NCI-H2196 treated with DMSO at 0.1 percent for 48 hours (cell line): ENCODE measurements around the gene EFCAB14.
"Not testable (repeated sequence)": the region's sequence is repeated elsewhere in the genome, so short reads cannot be mapped to it uniquely, and the experiment has no call there.

Experiments used
- DNase-seq: peaks from one replicate; lab custom pipeline; 2025; ENCODE audit not compliant: unreplicated experiment; lab: John Stamatoyannopoulos, UW

Gene EFCAB14, protein sequence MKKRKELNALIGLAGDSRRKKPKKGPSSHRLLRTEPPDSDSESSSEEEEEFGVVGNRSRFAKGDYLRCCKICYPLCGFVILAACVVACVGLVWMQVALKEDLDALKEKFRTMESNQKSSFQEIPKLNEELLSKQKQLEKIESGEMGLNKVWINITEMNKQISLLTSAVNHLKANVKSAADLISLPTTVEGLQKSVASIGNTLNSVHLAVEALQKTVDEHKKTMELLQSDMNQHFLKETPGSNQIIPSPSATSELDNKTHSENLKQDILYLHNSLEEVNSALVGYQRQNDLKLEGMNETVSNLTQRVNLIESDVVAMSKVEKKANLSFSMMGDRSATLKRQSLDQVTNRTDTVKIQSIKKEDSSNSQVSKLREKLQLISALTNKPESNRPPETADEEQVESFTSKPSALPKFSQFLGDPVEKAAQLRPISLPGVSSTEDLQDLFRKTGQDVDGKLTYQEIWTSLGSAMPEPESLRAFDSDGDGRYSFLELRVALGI

GRCh38 chr1:46718727-46719622 is at the start of gene EFCAB14:
Gene EFCAB14, minus strand, starts transcription at chr1:46719114. Its CDS starts 1,027 bp downstream, at chr1:46718087.
- DNase-seq = peak; percentile 91

DNA sequence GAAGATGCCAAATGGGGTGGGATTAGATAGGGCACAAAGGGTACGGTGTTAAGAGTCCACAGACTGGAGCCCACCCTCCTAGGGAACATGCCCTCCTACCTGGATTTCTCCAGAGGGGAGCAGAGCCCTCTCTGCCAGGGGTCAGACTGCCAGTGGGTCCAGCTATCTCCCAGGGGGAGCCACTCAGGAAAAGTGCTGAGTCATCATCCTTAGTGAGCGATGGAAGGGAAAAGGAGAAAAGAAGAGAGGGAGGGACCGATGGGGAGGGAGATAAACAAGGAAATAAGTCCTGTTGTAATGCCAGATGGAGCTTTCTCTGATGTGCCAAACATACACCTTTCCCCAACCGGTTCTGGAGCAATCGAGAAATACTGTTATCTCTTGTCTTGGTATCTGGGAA is 49.5 kb upstream of the EFCAB14 start:
- no peak for DNase-seq

GRCh38 chr1:46767649-46768282 is 48.9 kb upstream of the EFCAB14 start:
- peak; percentile 70 for DNase-seq

DNA sequence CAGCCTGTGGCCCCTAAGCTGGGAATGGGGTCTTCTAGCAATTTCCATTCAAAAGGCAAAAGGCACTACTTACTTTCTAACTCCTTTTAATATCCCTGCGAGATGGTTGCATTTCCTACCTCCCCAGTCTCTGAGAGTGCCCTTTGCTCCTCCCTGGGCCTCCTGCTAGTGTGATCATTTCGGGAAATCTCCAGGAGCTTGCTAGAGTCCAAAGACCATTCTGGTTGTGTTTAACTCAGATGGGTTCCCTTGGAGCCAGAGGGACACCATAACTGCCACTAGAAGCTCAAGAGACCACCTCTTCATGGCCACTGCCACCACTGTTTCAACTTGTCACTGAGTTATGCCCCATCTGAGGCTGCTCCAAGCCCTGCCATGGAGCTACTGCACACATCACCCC is 45.5 kb upstream of the EFCAB14 start:
- DNase-seq = no peak

GRCh38 chr1:46761740-46762139 is 42.8 kb upstream of the EFCAB14 start:
- DNase-seq = no peak

- no peak for DNase-seq
Observed at GRCh38 chr1:46760558-46761166, 41.7 kb upstream of the EFCAB14 start.

- no peak for DNase-seq
Observed at GRCh38 chr1:46757956-46758528, 39.1 kb upstream of the EFCAB14 start.

GRCh38 chr1:46757247-46757955 is 38.5 kb upstream of the EFCAB14 start:
- peak; percentile 82 for DNase-seq

GRCh38 chr1:46755121-46755520 is 36.2 kb upstream of the EFCAB14 start:
- no peak for DNase-seq

DNA sequence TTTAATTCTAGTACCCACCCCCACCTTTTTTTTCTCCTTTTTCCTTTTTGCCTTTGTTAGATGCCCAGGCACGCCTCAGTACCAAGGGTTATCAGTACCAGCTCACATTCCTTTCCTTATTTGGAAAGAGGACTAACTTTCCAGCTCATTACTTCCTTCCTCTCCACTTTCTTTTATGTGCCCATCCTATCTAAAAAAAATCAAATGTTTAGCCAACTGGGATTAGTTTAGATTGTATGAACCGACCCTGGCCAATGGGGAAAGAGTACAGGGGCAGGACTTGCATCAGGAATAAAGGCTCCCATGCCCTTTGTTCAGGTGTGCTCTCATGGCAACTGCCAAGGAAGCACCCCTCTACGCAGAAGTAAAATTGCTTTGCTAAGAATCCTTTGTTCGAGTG is 35.8 kb upstream of the EFCAB14 start:
- DNase-seq = not testable (repeated sequence)

- no peak for DNase-seq
Observed at GRCh38 chr1:46753985-46754384, 35.1 kb upstream of the EFCAB14 start.

GRCh38 chr1:46749921-46750404 is 31.0 kb upstream of the EFCAB14 start:
- no peak for DNase-seq

GRCh38 chr1:46749404-46749803 is 30.5 kb upstream of the EFCAB14 start:
- no peak for DNase-seq

GRCh38 chr1:46747683-46748288 is 28.9 kb upstream of the EFCAB14 start:
- peak; percentile 32 for DNase-seq

DNA sequence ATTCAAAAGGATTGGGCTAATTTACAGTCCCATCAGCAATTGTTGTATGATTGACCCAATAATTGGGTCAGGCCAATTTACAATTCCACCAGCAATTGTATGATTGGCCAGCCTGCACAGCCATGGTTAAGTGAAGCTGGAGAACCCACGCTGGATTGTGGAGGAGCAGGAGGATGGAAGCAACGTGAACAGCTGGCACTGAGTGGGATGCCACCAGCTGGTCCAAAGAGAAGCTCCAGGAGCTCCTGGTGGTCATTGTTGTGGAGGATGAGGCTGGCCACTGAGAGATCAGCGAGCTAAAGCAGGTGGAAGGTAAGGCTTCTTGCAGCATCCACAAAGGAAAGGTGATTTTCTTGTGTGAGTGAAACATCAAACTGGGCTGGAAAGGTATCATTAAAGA is 23.2 kb upstream of the EFCAB14 start:
- DNase-seq = no peak

DNA sequence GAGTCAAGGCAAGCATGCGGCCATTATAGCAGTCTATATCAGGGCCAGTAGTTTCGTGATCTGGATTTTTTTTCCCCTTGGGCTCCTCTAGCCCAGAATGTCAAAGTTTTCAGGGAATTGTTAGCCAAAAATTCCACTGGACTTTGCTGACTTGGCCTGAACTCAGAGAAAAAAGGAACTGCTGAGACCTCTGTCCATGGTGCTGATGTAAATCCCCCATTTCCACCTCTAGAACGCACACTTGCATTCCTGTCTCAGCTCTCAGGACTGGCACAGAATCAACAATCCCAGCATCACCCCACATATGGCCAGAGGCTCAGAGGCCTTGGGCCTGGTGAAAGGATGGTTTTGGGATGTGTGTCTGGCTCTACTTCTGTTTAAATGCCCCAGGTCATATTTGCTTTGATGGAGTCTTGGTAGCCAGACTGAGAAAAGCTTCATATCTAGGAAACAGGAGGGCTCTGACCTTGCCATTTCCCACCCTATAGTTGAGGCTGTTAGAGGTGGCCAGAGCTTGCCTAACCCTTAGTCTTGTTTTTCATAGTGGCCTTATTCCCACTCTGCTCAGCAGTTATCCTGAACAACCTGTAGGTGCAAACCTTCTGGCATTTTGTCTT is 16.9 kb upstream of the EFCAB14 start:
- DNase-seq = no peak

DNA sequence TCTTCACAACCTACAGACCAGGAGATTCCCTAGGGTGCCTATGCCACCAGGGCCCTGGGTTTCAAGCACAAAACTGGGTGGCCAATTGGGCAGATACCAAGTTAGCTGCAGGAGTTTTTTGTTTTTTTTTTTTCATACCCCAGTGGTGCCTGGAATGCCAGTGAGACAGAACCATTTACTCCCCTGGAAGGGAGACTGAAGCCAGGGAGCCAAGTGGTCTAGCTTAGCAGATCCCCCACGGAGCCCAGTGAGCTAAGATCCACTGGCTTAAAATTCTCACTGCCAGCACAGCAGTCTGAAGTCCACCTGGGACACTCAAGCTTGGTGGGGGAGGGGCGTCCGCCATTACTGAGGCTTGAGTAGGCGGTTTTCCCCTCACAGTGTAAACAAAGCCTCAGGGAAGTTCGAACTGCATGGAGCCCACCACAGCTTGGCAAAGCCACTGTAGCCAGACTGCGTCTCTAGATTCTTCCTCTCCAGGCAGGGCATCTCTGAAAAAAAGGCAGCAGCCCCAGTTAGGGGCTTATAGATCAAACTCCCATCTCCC is 9.5 kb upstream of the EFCAB14 start:
- DNase-seq = not testable (repeated sequence)

GRCh38 chr1:46725736-46726108 is 6.8 kb upstream of the EFCAB14 start:
- DNase-seq = no peak
